ENCODE data around the gene GPR63. TPM values are rescaled to one million over a fixed set of nuclear protein-coding genes. Genes with fewer than 3 reads are reported as not detected.

The GPR63 gene
- total and polyA plus RNA-seq, 4 donors = 0.03 to 0.14 (median 0.08) TPM; not detected in 1

DNA sequence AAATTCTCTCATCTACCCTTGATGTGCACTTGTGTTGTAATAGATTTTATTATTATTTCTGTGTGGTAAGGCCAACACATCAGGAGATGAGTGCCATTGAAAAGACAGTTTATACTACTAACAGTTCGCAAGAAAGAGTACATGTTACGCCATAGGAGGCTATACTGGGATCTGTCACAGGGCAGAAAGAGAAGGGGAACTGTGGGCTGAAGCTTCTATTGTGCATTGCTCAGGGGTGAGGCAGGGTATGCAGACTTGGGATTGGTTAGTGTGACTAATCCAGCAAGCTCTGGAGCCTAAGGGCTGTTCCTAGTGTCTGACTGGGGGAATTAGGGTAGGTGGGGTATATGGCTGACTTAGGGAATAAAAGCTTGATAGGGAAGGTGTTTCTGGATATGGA lies 50.9 kb downstream of the GPR63 start:
- no peak for DNase-seq (ENCODE audit: low spot score)
- Histone ChIP-seq H3K36me3 (ENCODE audit: control insufficient read depth in 4 of 4, insufficient read depth in 3 of 4, low read depth in 1 of 4, low read length in 3 of 4) (no peaks in the 10 kb centered on the region), H3K9ac (ENCODE audit: low read depth in 1 of 2, low read length in 2 of 2) (no peak overlapping the region), H3K27me3 (ENCODE audit: control insufficient read depth in 4 of 4, insufficient read depth in 4 of 4, low read length in 3 of 4) (peaks cover 0 to 5% (median 1%) of the 10 kb centered on the region in 4 donors), H3K27ac (ENCODE audit: low read depth in 1 of 2, low read length in 2 of 2) (no peak overlapping the region), H3K9me3 (ENCODE audit: control insufficient read depth in 4 of 4, low read length in 3 of 4) (no peaks in the 10 kb centered on the region), H3K4me3 (ENCODE audit: low read depth in 1 of 3, low read length in 3 of 3) (no peak overlapping the region), H3K4me1 (ENCODE audit: control insufficient read depth in 4 of 4, insufficient read depth in 4 of 4, low read length in 3 of 4) (no peaks in the 10 kb centered on the region)
- 77% methylated on average over 2 of the region's 2 CpGs for WGBS
- TF ChIP-seq RAD21 (IDR thresholded peaks at IDR 0.05) (no peak), GABPA (IDR thresholded peaks at IDR 0.05 in 1 of 2, conservative IDR thresholded peaks at IDR 0.05 in 1 of 2) (no peak), JUND (IDR thresholded peaks at IDR 0.05) (no peak), NR2F2 (IDR thresholded peaks at IDR 0.05) (no peak), RXRA (IDR thresholded peaks at IDR 0.05) (no peak)
- TF ChIP-seq, protein P1, sequence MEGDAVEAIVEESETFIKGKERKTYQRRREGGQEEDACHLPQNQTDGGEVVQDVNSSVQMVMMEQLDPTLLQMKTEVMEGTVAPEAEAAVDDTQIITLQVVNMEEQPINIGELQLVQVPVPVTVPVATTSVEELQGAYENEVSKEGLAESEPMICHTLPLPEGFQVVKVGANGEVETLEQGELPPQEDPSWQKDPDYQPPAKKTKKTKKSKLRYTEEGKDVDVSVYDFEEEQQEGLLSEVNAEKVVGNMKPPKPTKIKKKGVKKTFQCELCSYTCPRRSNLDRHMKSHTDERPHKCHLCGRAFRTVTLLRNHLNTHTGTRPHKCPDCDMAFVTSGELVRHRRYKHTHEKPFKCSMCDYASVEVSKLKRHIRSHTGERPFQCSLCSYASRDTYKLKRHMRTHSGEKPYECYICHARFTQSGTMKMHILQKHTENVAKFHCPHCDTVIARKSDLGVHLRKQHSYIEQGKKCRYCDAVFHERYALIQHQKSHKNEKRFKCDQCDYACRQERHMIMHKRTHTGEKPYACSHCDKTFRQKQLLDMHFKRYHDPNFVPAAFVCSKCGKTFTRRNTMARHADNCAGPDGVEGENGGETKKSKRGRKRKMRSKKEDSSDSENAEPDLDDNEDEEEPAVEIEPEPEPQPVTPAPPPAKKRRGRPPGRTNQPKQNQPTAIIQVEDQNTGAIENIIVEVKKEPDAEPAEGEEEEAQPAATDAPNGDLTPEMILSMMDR (IDR thresholded peaks at IDR 0.05; ENCODE audit: low read depth, low read length, missing input control) = no peak

DNA sequence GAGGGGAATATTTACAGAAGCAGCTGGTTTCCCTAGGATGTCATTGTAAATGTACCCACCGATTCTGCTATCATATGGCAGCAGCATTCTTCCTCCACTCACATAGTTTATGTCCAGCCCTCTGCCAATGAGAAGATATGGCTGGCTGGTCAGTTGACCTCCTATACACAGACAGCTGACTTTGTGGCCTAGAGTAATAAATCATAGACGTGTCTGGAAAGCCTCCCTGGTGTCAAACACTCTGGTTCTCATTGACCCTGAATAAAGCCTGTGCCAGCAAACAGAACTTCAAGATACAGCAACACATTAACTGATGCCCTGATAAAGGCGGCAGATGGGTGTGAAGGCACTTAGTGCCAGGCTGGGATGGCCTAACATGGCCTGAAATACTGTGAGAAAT lies 52.6 kb downstream of the GPR63 start:
- Histone ChIP-seq H3K27ac (ENCODE audit: low read depth in 1 of 2, low read length in 2 of 2) (no peak overlapping the region), H3K4me1 (ENCODE audit: control insufficient read depth in 4 of 4, insufficient read depth in 4 of 4, low read length in 3 of 4) (no peaks in the 10 kb centered on the region), H3K27me3 (ENCODE audit: control insufficient read depth in 4 of 4, insufficient read depth in 4 of 4, low read length in 3 of 4) (peaks cover 0 to 2% (median under 1%) of the 10 kb centered on the region in 4 donors), H3K36me3 (ENCODE audit: control insufficient read depth in 4 of 4, insufficient read depth in 3 of 4, low read depth in 1 of 4, low read length in 3 of 4) (no peaks in the 10 kb centered on the region), H3K9me3 (ENCODE audit: control insufficient read depth in 4 of 4, low read length in 3 of 4) (no peaks in the 10 kb centered on the region), H3K9ac (ENCODE audit: low read depth in 1 of 2, low read length in 2 of 2) (no peak overlapping the region), H3K4me3 (ENCODE audit: low read depth in 1 of 3, low read length in 3 of 3) (no peak overlapping the region)
- TF ChIP-seq RXRA (IDR thresholded peaks at IDR 0.05) (no peak), JUND (IDR thresholded peaks at IDR 0.05) (no peak), FOXA2 (IDR thresholded peaks at IDR 0.05) (no peak), RAD21 (IDR thresholded peaks at IDR 0.05) (no peak), EGR1 (IDR thresholded peaks at IDR 0.05; ENCODE audit: low read depth in 2 of 2) (no peak), HNF4A (conservative IDR thresholded peaks at IDR 0.05) (no peak), YY1 (IDR thresholded peaks at IDR 0.05) (no peak), FOXA1 (IDR thresholded peaks at IDR 0.05) (no peak), NR2F2 (IDR thresholded peaks at IDR 0.05) (no peak), GABPA (IDR thresholded peaks at IDR 0.05 in 1 of 2, conservative IDR thresholded peaks at IDR 0.05 in 1 of 2) (no peak), TAF1 (conservative IDR thresholded peaks at IDR 0.05) (no peak), HNF4G (IDR thresholded peaks at IDR 0.05) (no peak), SP1 (IDR thresholded peaks at IDR 0.05) (no peak)
- TF ChIP-seq, protein P2, sequence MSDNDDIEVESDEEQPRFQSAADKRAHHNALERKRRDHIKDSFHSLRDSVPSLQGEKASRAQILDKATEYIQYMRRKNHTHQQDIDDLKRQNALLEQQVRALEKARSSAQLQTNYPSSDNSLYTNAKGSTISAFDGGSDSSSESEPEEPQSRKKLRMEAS (IDR thresholded peaks at IDR 0.05) = no peak
- TF ChIP-seq, protein P1 (IDR thresholded peaks at IDR 0.05; ENCODE audit: low read depth, low read length, missing input control) = no peak
- TF ChIP-seq, protein P3, sequence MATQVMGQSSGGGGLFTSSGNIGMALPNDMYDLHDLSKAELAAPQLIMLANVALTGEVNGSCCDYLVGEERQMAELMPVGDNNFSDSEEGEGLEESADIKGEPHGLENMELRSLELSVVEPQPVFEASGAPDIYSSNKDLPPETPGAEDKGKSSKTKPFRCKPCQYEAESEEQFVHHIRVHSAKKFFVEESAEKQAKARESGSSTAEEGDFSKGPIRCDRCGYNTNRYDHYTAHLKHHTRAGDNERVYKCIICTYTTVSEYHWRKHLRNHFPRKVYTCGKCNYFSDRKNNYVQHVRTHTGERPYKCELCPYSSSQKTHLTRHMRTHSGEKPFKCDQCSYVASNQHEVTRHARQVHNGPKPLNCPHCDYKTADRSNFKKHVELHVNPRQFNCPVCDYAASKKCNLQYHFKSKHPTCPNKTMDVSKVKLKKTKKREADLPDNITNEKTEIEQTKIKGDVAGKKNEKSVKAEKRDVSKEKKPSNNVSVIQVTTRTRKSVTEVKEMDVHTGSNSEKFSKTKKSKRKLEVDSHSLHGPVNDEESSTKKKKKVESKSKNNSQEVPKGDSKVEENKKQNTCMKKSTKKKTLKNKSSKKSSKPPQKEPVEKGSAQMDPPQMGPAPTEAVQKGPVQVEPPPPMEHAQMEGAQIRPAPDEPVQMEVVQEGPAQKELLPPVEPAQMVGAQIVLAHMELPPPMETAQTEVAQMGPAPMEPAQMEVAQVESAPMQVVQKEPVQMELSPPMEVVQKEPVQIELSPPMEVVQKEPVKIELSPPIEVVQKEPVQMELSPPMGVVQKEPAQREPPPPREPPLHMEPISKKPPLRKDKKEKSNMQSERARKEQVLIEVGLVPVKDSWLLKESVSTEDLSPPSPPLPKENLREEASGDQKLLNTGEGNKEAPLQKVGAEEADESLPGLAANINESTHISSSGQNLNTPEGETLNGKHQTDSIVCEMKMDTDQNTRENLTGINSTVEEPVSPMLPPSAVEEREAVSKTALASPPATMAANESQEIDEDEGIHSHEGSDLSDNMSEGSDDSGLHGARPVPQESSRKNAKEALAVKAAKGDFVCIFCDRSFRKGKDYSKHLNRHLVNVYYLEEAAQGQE (IDR thresholded peaks at IDR 0.05) = no peak
- TF ChIP-seq, protein P4, sequence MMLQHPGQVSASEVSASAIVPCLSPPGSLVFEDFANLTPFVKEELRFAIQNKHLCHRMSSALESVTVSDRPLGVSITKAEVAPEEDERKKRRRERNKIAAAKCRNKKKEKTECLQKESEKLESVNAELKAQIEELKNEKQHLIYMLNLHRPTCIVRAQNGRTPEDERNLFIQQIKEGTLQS (IDR thresholded peaks at IDR 0.05) = no peak
- TF ChIP-seq, protein P5, sequence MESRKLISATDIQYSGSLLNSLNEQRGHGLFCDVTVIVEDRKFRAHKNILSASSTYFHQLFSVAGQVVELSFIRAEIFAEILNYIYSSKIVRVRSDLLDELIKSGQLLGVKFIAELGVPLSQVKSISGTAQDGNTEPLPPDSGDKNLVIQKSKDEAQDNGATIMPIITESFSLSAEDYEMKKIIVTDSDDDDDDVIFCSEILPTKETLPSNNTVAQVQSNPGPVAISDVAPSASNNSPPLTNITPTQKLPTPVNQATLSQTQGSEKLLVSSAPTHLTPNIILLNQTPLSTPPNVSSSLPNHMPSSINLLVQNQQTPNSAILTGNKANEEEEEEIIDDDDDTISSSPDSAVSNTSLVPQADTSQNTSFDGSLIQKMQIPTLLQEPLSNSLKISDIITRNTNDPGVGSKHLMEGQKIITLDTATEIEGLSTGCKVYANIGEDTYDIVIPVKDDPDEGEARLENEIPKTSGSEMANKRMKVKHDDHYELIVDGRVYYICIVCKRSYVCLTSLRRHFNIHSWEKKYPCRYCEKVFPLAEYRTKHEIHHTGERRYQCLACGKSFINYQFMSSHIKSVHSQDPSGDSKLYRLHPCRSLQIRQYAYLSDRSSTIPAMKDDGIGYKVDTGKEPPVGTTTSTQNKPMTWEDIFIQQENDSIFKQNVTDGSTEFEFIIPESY (IDR thresholded peaks at IDR 0.05) = no peak
- no peak for DNase-seq (ENCODE audit: low spot score)
- WGBS = 35% methylated on average over 3 of the region's 3 CpGs
